Activated T-cell treated with anti-CD3 and anti-CD28 coated beads for 24 hours (primary cell): ENCODE results near the gene ANKS1A.

Experiments used
- DNase-seq: peaks from one replicate; pipeline ENCODE4 v3.0.0-alpha.2; 2020; ENCODE audit warnings: low read depth

Gene ANKS1A

DNA sequence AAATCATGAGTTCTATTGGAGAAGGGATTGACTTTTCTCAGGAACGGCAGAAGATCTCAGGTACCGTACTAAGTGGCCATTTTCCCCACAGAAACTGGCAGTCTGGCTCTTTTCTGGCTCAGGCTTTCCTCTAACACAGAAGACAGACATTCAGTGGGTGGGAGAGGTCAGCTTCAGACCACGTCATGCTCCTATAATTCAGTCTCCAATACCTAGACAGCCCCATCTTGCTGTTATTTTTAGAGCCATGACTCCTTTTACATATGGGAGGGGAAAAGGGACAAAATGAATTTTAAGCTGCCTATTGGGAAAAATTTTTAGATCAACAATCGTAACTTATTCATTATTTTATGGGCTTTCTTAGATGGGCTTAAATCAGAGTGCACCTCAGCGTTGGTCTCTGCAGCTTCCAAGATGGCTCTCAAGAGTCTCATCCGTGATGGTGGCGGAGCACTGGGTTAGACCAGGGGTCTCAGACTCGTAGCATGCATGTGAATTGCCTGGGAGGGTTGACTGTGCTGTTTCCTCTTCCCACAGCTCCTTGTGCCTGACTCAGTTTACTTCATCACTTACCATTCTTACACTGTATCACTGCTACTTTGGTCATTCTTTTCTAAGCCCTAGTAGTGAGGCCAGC is 165.2 kb downstream of the ANKS1A start:
- DNase-seq, result no peak

DNA sequence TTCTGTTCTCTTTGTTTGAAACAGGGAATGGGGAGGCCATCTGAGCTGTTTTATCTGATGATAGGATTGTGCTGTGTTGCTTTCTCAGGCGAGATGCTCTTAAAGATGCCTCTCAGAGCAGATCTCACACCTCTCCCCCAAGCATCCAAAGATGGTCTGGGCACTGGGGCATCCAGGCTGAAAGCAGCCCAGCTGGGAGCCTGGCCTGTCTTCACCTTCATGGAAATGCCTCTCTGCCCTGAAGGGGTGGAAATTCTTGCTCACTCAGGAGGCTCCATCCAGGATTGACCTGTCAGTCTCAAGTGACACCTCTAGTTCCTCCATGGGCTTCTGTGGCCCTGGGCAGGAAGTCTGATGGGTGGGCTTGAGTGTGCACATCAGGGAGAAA is 165.7 kb downstream of the ANKS1A start:
- DNase-seq, result no peak

DNA sequence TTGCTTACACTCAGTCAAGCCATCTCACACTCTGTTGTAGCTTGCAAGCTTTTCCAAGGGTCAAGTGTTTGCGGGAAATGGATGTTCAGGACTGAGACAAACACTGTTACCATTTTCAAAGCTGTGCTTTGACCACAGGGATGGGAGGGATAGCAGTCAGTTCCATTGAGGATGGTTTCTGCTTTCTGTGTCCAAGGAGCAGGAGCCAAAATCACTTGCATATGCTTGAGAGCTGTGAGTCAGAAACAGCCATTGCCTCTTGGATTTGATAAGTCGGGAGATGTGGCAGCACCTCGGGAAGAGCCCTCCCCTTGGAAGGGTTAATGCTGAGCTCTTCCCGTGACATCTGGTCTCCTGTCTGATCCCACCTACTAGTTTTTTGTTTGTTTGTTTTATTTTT is 166.8 kb downstream of the ANKS1A start:
- DNase-seq, result no peak

DNA sequence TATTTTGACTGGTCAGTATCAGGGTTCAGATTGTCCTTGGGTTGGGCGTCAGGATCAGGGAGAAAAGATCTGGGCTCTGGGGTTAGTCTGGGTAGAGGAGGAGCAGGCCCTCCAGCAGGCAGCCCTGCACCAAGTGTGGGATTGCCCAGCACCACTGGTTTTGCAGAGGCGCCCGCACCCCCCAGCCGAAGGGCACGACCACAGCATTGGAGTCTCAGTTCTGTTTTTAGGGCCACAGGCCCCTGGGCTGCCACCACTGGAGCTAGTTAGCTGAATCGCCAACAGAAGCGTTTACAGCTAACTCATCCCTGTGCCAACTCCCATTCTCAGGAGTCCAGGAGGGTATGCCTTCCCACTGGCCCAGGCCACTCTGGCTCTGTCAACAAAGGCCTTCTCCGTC is 167.9 kb downstream of the ANKS1A start:
- no peak for DNase-seq

GRCh38 chr6:35057449-35058357 is 168.6 kb downstream of the ANKS1A start:
- DNase-seq, result no peak

DNA sequence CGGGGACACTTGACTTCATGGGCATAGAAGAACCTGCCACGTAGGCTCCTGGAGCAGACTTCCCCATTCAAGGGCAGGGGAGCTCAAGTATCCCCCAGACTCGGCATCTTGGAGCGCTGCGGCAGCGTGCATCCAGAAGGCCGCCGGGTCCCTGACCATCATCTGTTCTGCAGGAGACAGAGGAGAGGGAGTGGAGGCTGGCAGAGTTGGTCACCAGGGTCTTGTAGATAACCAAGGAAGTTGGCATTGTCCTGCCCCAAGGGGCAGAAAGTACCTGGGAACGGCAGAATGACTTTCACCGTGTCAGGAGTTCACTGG is 169.3 kb downstream of the ANKS1A start:
- no peak for DNase-seq

DNA sequence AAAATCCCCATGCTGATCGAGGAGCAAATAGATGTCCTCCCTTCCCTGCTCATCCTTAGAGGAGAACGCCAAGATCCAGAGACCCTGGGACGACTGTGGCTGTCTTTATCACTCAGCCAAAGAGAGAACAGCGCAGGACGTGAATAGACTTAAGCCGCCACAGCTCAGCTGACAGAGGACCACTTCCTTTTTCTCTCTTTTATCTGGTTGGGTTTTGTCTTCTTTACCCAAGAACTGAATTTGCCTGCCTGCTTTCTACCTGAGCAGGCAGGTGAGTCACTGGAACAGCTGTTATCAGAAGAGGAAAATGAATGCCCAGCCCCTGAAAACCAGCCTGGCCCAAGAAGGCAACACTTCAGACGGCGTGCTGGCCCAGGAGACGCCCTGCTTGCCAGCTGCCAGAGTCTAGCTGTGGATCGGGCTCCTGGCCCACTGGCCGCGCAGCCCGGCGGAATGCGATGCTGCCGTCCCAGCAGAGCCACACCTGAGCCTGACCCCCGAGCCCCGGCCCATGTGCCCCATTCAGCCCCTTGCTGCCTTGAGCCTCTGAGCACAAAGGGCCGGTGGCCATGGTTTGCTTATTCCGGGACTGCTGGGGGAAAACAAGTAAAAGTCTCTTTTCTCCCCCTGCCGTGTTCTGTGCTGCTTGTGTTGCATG is 169.9 kb downstream of the ANKS1A start:
- no peak for DNase-seq

GRCh38 chr6:35059596-35060345 is 170.7 kb downstream of the ANKS1A start:
- DNase-seq, result no peak

GRCh38 chr6:35061102-35061615 is 172.1 kb downstream of the ANKS1A start:
- no peak for DNase-seq

DNA sequence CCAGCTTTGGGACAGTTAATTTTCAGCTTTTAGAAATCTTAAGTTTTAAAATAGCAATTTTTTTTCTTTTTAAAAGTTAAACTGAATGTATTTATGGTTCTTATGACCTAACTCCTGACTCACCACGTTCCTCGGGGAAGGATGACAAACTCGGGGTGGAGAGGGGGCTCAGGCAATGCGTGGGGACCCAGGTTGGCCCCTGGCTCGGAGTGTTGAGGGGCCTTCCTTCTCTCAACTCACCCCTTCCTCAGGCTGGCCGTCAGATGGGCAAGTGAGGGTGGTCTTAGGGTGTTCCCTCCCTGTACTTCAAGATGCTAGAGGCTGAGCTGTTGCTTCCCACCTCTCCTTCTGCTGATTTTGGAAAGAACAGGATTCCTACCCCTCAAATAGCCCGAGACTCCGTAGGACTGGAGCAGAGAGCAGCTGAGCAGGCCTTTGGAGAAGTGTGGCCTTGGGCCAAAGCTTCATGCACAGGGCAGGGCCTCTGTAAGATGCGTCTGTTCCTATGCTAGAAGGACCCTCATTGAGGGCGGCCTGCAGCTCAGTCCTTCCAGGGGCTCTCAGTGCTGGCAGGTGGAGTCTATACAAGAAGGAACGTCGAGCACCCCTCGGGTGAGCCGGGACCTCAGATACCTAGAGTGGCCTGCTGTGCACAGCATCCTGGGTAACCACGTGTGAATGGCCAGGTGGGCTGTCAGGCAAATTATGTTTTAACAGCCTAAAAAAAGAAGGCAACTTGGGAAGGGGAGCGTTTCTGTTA is 172.8 kb downstream of the ANKS1A start:
- no peak for DNase-seq

DNA sequence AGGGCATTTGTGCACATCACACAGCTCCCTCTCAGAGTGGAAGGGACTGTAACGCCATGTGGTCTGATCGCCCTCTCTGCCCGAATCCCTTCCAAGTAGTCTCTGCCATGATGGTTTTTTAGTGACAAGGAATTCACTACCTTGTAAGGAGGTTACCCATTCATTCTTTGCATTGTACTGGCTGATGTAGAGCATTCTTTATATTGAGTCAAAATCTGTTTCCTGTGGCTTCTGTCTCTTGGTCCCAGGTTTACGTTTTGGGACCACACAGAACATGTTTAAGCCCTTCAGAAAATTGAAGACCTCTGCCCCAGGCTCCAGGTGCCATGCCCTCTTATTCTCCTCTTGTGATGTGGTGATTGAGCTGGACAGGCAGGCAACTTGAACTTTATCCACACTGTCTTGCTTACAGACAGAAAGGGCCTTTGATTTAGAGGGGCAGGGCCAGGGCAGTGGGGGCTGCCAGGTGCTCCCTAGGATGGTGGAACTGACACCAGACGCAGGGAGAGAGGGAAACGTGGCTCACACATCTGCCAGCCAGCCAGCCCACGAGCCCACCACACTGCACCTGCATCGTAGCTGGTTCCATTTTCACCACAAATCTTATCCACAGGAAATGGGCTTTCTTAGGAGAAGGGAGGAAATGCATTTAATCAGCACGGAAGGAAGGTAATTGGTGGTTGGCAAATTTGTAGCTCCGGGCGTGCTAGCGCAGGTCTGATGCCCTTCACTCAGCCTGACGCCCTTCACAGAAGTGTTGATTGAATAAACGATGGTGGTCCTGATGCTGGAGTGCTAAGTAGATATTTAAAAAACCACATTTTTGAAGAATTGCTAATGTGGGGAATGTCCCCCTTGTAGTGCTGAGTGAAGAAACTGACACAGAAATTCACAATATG is 173.9 kb downstream of the ANKS1A start:
- DNase-seq, result no peak

DNA sequence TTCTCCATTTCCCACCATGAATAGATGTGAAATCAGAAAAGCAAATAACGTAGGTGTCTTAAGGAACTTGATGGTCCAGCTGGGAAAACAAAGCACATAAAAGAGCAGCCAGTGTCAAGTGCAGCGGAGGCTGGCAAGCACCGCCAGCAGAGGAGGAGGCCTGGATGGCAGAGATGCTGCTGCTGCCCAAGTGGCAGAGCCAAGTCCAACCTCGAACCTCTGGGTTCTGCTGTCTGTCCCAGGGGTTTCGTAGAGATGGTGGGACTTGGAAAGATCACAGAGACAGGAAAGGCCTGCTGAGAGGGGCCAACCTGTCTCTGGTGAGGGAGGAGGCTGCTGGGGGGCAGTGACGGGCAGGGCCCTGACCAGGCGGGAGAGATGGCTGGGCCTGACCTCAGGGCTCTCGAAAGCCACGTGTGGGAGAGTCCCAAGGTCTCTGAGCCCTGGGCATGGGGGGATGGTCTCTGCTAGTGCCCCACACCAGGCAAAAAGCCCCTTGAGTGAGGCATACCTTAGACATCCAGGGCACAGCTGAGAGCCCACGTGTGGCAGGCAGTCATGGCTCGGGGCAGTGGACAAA is 174.7 kb downstream of the ANKS1A start:
- no peak for DNase-seq

DNA sequence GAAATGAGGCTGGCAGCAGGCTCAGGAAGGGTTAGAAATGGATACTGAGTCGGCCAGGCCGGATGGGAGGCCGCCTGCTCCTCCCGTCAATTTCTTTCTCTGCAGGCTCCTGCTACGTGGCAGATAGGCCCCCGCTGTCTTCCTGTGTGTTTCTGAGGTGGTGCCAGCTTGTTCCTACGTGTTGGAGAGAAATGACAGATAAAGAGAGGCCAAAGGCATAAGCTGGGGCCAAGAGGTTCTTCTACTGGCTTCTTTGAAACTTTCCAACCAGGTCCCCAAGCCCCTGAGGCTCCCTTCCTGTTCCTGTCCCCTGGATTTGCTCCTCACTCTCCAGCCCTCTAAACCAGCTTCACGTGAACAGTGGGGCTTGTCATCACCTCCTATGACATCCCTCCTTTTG is 175.2 kb downstream of the ANKS1A start:
- no peak for DNase-seq

DNA sequence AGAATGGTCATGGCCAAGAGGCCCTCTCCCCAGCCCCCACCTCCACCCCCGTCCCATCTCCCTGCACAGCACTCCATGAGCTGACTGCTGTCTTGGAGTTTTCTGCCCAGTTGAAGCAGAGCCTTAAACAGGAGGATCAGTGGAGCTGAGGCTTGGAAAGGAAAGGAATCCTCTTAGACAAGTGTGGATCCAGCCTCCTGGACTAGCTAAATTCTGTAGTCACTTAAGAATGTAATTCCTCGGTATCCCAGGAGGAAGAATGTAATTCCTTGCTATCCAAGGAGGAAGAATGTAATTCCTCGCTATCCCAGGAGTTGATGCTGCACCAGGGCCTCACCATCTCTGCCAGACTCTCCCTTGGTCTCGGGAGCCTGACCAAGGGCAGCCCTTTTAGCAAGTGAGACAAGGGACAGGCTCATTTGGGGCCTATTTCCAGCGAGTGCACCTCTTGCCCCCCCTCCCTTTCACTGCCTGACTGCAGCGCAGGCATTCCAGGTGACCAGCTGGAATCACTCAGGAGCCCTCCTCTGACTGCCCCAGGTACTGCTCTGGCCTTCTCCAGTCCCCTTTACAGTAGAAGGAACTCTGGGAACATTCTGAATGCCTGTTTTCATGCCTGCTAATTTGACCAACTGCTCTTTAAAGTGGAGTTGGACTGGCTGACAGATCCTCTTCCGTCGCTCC is 175.8 kb downstream of the ANKS1A start:
- no peak for DNase-seq

- DNase-seq, result no peak
Measured at GRCh38 chr6:35065441-35065800, 176.4 kb downstream of the ANKS1A start.

GRCh38 chr6:35065870-35066269 is 176.8 kb downstream of the ANKS1A start:
- no peak for DNase-seq

GRCh38 chr6:35067234-35067633 is 178.2 kb downstream of the ANKS1A start:
- DNase-seq, result no peak

- no peak for DNase-seq
Measured at GRCh38 chr6:35068206-35068605, 179.2 kb downstream of the ANKS1A start.

DNA sequence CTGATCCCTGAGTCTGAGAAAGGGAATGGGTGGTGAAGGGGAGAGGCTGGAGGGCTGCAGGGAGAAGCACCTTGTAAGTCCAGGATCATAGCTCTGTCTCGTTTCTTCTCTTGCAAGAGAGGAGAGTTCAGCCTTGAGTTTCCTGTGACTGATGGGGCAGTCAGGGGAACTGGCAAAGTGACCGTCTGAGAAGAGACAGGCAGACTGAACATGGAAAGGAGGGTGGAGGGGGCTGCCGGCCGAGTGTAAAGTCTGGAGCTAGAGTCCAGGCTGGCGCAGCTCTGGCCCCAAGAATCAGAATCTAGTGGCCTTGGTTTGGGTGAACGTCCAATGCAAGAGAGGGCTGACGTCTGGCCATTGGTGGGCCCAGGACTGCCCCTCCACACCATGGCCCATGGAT is 179.6 kb downstream of the ANKS1A start:
- no peak for DNase-seq

- DNase-seq, result no peak
Measured at GRCh38 chr6:35069262-35069661, 180.2 kb downstream of the ANKS1A start.
